SK-N-SH treated with all-trans-retinoic acid at 6 μM for 48 hours (cell line): ENCODE measurements around the gene PSMG4.

Source experiments
- ARNTL ChIP-seq: fragments of 450-650 bp; formaldehyde crosslinking; IDR thresholded peaks from 2 replicates; pipeline ENCODE4 v1.5.0; 2020; ENCODE audit warnings: low read depth, mild to moderate bottlenecking, moderate library complexity, borderline replicate concordance
- GLIS3 ChIP-seq: fragments of 250-450 bp; sonication (Bioruptor Pico); IDR thresholded peaks from 2 replicates; pipeline ENCODE4 v1.5.0; 2020; ENCODE audit warnings: mild to moderate bottlenecking, moderate library complexity
- PATZ1 ChIP-seq: fragments of 250-450 bp; sonication (Bioruptor Pico); IDR thresholded peaks from 2 replicates; pipeline ENCODE4 v1.8.0; 2020; ENCODE audit warnings: mild to moderate bottlenecking, moderate library complexity, borderline replicate concordance
- TCF4 ChIP-seq: fragments of 250-450 bp; sonication (Bioruptor Pico); IDR thresholded peaks from 2 replicates; pipeline ENCODE4 v1.8.0; 2021; ENCODE audit warnings: mild to moderate bottlenecking, moderate library complexity, borderline replicate concordance
- ZNF70 ChIP-seq: fragments of 450-650 bp; formaldehyde crosslinking; IDR thresholded peaks from 2 replicates; pipeline ENCODE4 v1.5.0; 2020; ENCODE audit warnings: mild to moderate bottlenecking, moderate library complexity

- TF ChIP-seq GLIS3 (CRISPR knock-in tag) (no peak), ARNTL (CRISPR knock-in tag) (no peak), PATZ1 (no peak), TCF4 (CRISPR knock-in tag) (no peak), ZNF70 (no peak)
Observed at GRCh38 chr6:3283641-3284435, 25.1 kb downstream of the PSMG4 start.
